Lower lobe of right lung (tissue), 2 donors: ENCODE data around the gene PIK3IP1. TPM values are rescaled to one million over a fixed set of nuclear protein-coding genes. Genes with fewer than 3 reads are reported as not detected.
A peak's percentile ranks its signal among the peaks of the same experiment; 100 is the strongest.

Experiments used
- ATAC-seq, 2 donors: fragments of 200-7000 bp; cut with Tn5 transposase; one replicate each; pipeline ENCODE4 v1.9.1; 2020 to 2022; ENCODE audit warnings: mild to moderate bottlenecking in 2 of 2, moderate library complexity in 2 of 2
- DNase-seq: peaks from one replicate; pipeline ENCODE4 v3.0.0-alpha.2; 2020
- H3K27ac ChIP-seq: fragments of 200-600 bp; one replicate; pipeline ENCODE4 v1.8.0; 2022
- H3K27me3 ChIP-seq: fragments of 200-600 bp; one replicate; pipeline ENCODE4 v1.8.0; 2022; ENCODE audit warnings: low read depth
- H3K36me3 ChIP-seq: fragments of 200-600 bp; one replicate; pipeline ENCODE4 v1.8.0; 2022; ENCODE audit warnings: mild to moderate bottlenecking
- H3K4me1 ChIP-seq: fragments of 200-600 bp; one replicate; pipeline ENCODE4 v1.8.0; 2022
- H3K4me3 ChIP-seq: fragments of 200-600 bp; one replicate; pipeline ENCODE4 v1.8.0; 2022; ENCODE audit warnings: mild to moderate bottlenecking
- H3K9me3 ChIP-seq: fragments of 200-600 bp; one replicate; pipeline ENCODE4 v1.8.0; 2022
- CTCF ChIP-seq: fragments of 200-600 bp; IDR thresholded peaks from one replicate; pipeline ENCODE4 v1.8.0; 2022; ENCODE audit warnings: antibody characterized with exemption, mild to moderate bottlenecking
- intact Hi-C: fragments of 100-400 bp; cut with DNase I; formaldehyde crosslinking; loops from one replicate; pipeline ENCODE4 v1.11.0; 2022
- total RNA-seq: library from RNA; stranded (reverse); fragmentation: NEBNext Ultra II Directional; extraction: Animal tissue kit (Norgen Biotek cat#: 25700); gene quantifications from one replicate; pipeline ENCODE4 v1.2.1, GENCODE V29; 2021
- donor health status: DM: no; HTN: yes; CAD: no; lungs with severe emphysema.

Gene PIK3IP1
- total RNA-seq, 1 donor from 2014 or later = 54.9 TPM

GRCh38 chr22:31277741-31278140, 14.5 kb downstream of the PIK3IP1 start:
- peak overlapping the region; percentile 46 for H3K27ac ChIP-seq
- intact Hi-C loops = no loop called here
- no peak overlapping the region for H3K4me3 ChIP-seq
- peaks cover 34% of the 10 kb centered on the region for H3K4me1 ChIP-seq
- TF ChIP-seq CTCF = no peak
- H3K9me3 ChIP-seq = no peaks in the 10 kb centered on the region
- H3K36me3 ChIP-seq = peaks cover 93% of the 10 kb centered on the region
- no peaks in the 10 kb centered on the region for H3K27me3 ChIP-seq
- no peak for DNase-seq
- no peak for ATAC-seq

GRCh38 chr22:31276426-31277167, 15.7 kb downstream of the PIK3IP1 start:
- H3K4me3 ChIP-seq = no peak overlapping the region
- H3K36me3 ChIP-seq = peaks cover 91% of the 10 kb centered on the region
- DNase-seq = no peak
- TF ChIP-seq CTCF = no peak
- intact Hi-C loops = no loop called here
- H3K27me3 ChIP-seq = no peaks in the 10 kb centered on the region
- no peak for ATAC-seq
- peaks cover 34% of the 10 kb centered on the region for H3K4me1 ChIP-seq
- no peaks in the 10 kb centered on the region for H3K9me3 ChIP-seq
- H3K27ac ChIP-seq = no peak overlapping the region

GRCh38 chr22:31275576-31275975, 16.7 kb downstream of the PIK3IP1 start:
- Histone ChIP-seq H3K4me3 (no peak overlapping the region), H3K9me3 (no peaks in the 10 kb centered on the region), H3K27ac (no peak overlapping the region), H3K4me1 (peaks cover 34% of the 10 kb centered on the region), H3K36me3 (peaks cover 91% of the 10 kb centered on the region), H3K27me3 (no peaks in the 10 kb centered on the region)
- DNase-seq = no peak
- intact Hi-C loops = no loop called here
- ATAC-seq = no peak
- TF ChIP-seq CTCF = no peak

- H3K27me3 ChIP-seq = no peaks in the 10 kb centered on the region
- no peak for ATAC-seq
- intact Hi-C loops = no loop called here
- H3K36me3 ChIP-seq = peaks cover 86% of the 10 kb centered on the region
- H3K27ac ChIP-seq = no peak overlapping the region
- H3K4me1 ChIP-seq = peaks cover 34% of the 10 kb centered on the region
- no peak for TF ChIP-seq CTCF
- no peaks in the 10 kb centered on the region for H3K9me3 ChIP-seq
- DNase-seq = no peak
- no peak overlapping the region for H3K4me3 ChIP-seq
Measured at GRCh38 chr22:31275018-31275417, 17.3 kb downstream of the PIK3IP1 start.

- intact Hi-C loops = no loop called here
- DNase-seq (no peak), ATAC-seq (peak; percentile 68 to 83)
- Histone ChIP-seq H3K36me3 (peaks cover 84% of the 10 kb centered on the region), H3K4me3 (no peak overlapping the region), H3K9me3 (no peaks in the 10 kb centered on the region), H3K4me1 (peaks cover 33% of the 10 kb centered on the region), H3K27me3 (no peaks in the 10 kb centered on the region), H3K27ac (no peak overlapping the region)
- TF ChIP-seq CTCF = no peak
Measured at GRCh38 chr22:31274017-31274416, 18.3 kb downstream of the PIK3IP1 start.
